Measurements from ENCODE around the gene AHSA1. TPM values are rescaled to one million over a fixed set of nuclear protein-coding genes. Genes with fewer than 3 reads are reported as not detected.

AHSA1 gene
- 55.7 and 63.4 TPM in 2 replicates for total RNA-seq

DNA sequence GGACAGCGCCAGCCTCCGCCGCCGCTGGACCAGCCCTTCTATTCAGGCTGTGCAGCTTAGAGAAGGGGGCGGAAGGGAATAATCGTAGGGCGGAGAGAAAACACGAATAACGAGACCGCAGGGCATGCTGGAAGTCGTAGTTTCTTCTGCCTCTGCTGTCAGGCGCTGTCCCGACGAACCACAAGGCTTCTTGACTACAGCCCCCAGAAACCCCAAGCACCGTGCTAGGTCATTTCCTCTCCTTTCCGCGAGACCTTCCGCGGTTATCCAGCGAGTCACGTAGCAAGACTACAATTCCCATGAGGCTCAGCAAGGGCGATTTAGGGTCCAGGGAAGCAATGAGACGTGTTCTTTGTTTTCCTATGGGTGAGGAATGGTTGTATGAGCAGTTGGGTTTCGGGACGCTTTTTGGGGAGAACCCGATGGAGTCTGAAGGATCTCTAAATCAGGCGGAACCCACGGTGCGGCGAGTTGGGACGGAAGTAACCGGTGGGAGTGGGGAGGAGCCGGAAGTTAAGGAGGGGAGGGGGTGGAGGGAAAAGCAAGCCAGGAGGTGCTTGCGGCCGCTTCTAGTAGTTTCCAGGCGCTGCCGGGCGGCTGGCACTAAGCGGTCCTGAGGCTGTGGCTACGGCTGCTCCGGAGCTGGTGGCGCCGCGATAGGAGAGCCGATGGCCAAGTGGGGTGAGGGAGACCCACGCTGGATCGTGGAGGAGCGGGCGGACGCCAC lies at the start of gene AHSA1, which contains the start of gene VIPAS39:
TSS of gene AHSA1 (plus strand) at position 572 of the 727 bp plus-strand sequence. CDS start at position 669, 97 bp downstream.
TSS of gene VIPAS39 (minus strand) at position 80 of the 727 bp plus-strand sequence. CDS start 3,499 bp downstream, outside the sequence.

DNA sequence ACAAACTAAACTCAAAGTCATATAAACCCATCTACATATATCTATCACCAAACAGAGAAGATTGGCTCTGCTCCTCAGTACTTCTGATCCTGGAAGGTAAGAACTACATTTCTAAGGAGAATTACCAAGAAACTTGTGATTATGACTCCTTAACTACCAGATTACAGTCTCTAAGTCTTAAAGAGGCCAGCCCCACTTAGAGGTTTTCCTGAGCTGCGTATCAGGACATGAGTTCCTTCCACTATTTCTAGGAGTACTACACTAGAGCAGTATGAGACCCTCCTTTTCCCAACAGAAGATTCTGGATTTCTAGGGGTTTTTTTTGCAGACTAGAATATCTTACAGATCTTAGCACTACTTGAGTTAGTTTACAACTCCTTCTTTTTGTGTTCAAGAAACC lies 34.5 kb upstream of the AHSA1 start, which contains the start of gene NOXRED1:
TSS of gene NOXRED1 (minus strand) at position 101 of the 400 bp plus-strand sequence. CDS start 634 bp downstream, outside the sequence.

GRCh38 chr14:77498120-77498979 lies 40.5 kb downstream of the AHSA1 start, which contains the start of gene ISM2:
Gene ISM2 (minus strand): TSS chr14:77498816. CDS start chr14:77498793, 23 bp downstream.

Small RNAs within 50 kb of the gene (small RNA-seq; reads per million reads assigned to genes)
- not detected for gene RF00404

Other genes with a start within 250 kb of the AHSA1 start
- gene NGB, start 186.9 kb upstream of the AHSA1 start, total RNA-seq = not detected in 2 replicates
- gene POMT2, start 137.2 kb upstream of the AHSA1 start, total RNA-seq = 17.7 and 18.2 TPM in 2 replicates
- gene GSTZ1, start 137.1 kb upstream of the AHSA1 start, total RNA-seq = 69.8 and 69.9 TPM in 2 replicates
- gene TMED8, start 81.0 kb upstream of the AHSA1 start, total RNA-seq = 7.3 and 8.2 TPM in 2 replicates
- 3.5 and 4.8 TPM in 2 replicates for gene SAMD15, start 80.7 kb upstream of the AHSA1 start, total RNA-seq
- 1.2 TPM in 1 of 2 replicates, not detected in the other for gene NOXRED1, start 34.6 kb upstream of the AHSA1 start, total RNA-seq
- 33.8 and 36.5 TPM in 2 replicates for gene VIPAS39, start 492 bp upstream of the AHSA1 start, total RNA-seq
- gene ISM2, start 40.7 kb downstream of the AHSA1 start, total RNA-seq = under 0.01 and 0.22 TPM in 2 replicates
- gene SPTLC2, start 158.5 kb downstream of the AHSA1 start, total RNA-seq = 27.9 and 54.1 TPM in 2 replicates
- 9.1 and 12.6 TPM in 2 replicates for gene ALKBH1, start 249.9 kb downstream of the AHSA1 start, total RNA-seq